B cell (primary cell): Measurements from ENCODE around the gene TMEM247. TPM values are rescaled to one million over a fixed set of nuclear protein-coding genes. Genes with fewer than 3 reads are reported as not detected.

ENCODE experiments used
- ATAC-seq: fragments of 200-7000 bp; cut with Tn5 transposase; one replicate; pipeline ENCODE4 v1.10.0; 2021; ENCODE audit warnings: low read depth, mild to moderate bottlenecking, moderate number of reproducible peaks, moderate library complexity
- CTCF ChIA-PET: fragments of 350-600 bp; sonication (Branson Sonifier 250); formaldehyde crosslinking; loops from one replicate; lab custom pipeline; 2021; ENCODE audit warnings: antibody characterized with exemption, inconsistent platforms; lab: Charles Lee
- POLR2A ChIA-PET: fragments of 350-600 bp; sonication (Branson Sonifier 250); formaldehyde crosslinking; loops from one replicate; lab custom pipeline; 2021; ENCODE audit warnings: antibody characterized with exemption; lab: Charles Lee
- DNase-seq: peaks from one replicate; pipeline ENCODE4 v3.0.0; 2013
- H2AFZ ChIP-seq: 2 replicates; pipeline ENCODE4 v1.6.1; 2012; ENCODE audit warnings: mild to moderate bottlenecking, low read depth, low read length; ENCODE audit not compliant: insufficient read depth, poor library complexity, severe bottlenecking
- H3K27ac ChIP-seq, 2 donors: 1 replicate in 1 of 2; 2 replicates in 1 of 2; pipeline ENCODE4 v1.5.1; 2012 to 2013; ENCODE audit warnings: low read length in 2 of 2, mild to moderate bottlenecking in 2 of 2, moderate library complexity in 1 of 2
- H3K27me3 ChIP-seq, 4 experiments: fragments of 200-600 bp in 1 of 4; sonication (generic) in 1 of 4; replicated peaks in 1 of 4; 1 replicate in 2 of 4; 2 replicates in 2 of 4; pipeline versions ENCODE4 v1.6.1 to v1.7.0; 2013 to 2016; ENCODE audit warnings: low read length in 3 of 4, mild to moderate bottlenecking in 2 of 4, mixed read lengths in 1 of 4, moderate library complexity in 1 of 4; ENCODE audit not compliant: insufficient read depth in 4 of 4, control insufficient read depth in 3 of 4; ENCODE audit errors: control extremely low read depth in 1 of 4
- H3K36me3 ChIP-seq, 2 experiments: replicated peaks in 1 of 2; 1 replicate in 1 of 2; 2 replicates in 1 of 2; pipeline versions ENCODE4 v1.6.1 to v1.7.1; 2013; ENCODE audit warnings: low read length in 1 of 2; ENCODE audit not compliant: insufficient read depth in 2 of 2, control insufficient read depth in 1 of 2; ENCODE audit errors: control extremely low read depth in 1 of 2, extremely low read depth in 1 of 2
- H3K4me1 ChIP-seq, 2 donors: fragments of 200-600 bp in 1 of 2; sonication (generic) in 1 of 2; 1 replicate in 1 of 2; 2 replicates in 1 of 2; pipeline versions ENCODE4 v1.5.1 to v1.6.1; 2013 to 2017; ENCODE audit warnings: low read length in 2 of 2; ENCODE audit not compliant: control insufficient read depth in 2 of 2, insufficient read depth in 2 of 2
- H3K4me2 ChIP-seq: replicated peaks from 2 replicates; pipeline ENCODE3; 2012; ENCODE audit warnings: mild to moderate bottlenecking, low read depth, low read length; ENCODE audit not compliant: poor library complexity, severe bottlenecking
- H3K4me3 ChIP-seq, 5 experiments: fragments of 200-600 bp in 1 of 5; sonication (generic) in 1 of 5; 1 replicate in 3 of 5; 2 replicates in 2 of 5; pipeline versions ENCODE4 v1.5.1 to v1.7.0; 2011 to 2016; ENCODE audit warnings: low read length in 4 of 5, mild to moderate bottlenecking in 4 of 5, low read depth in 2 of 5, control low read depth in 1 of 5, moderate library complexity in 1 of 5; ENCODE audit not compliant: insufficient read depth in 1 of 5; ENCODE audit errors: control extremely low read depth in 1 of 5, extremely low read depth in 1 of 5
- H3K79me2 ChIP-seq: fragments of 200-600 bp; sonication (generic); one replicate; pipeline ENCODE4 v1.6.0; 2016; ENCODE audit warnings: low read length; ENCODE audit not compliant: control insufficient read depth, insufficient read depth
- H3K9ac ChIP-seq: fragments of 200-600 bp; sonication (generic); 2 replicates; pipeline ENCODE4 v1.6.1; 2017; ENCODE audit warnings: mild to moderate bottlenecking, low read length, moderate library complexity
- H3K9me3 ChIP-seq, 3 donors: one replicate each; pipeline versions ENCODE4 v1.6.1 to v1.7.1; 2013; ENCODE audit warnings: low read length in 2 of 3; ENCODE audit not compliant: control insufficient read depth in 2 of 3, insufficient read depth in 1 of 3; ENCODE audit errors: control extremely low read depth in 1 of 3
- H4K20me1 ChIP-seq: 2 replicates; pipeline ENCODE4 v1.6.0; 2012; ENCODE audit warnings: mild to moderate bottlenecking, low read length; ENCODE audit not compliant: insufficient read depth, control insufficient read depth, poor library complexity, severe bottlenecking
- H3K27ac Mint-ChIP-seq: one replicate; pipeline ENCODE4 v1.8.0; 2021; ENCODE audit warnings: mixed read lengths
- H3K27me3 Mint-ChIP-seq: one replicate; pipeline ENCODE4 v1.8.0; 2021; ENCODE audit warnings: mixed read lengths
- H3K4me1 Mint-ChIP-seq: one replicate; pipeline ENCODE4 v1.8.0; 2021; ENCODE audit warnings: mixed read lengths
- H3K4me3 Mint-ChIP-seq: one replicate; pipeline ENCODE4 v1.8.0; 2021; ENCODE audit warnings: mixed read lengths
- H3K9me3 Mint-ChIP-seq: one replicate; pipeline ENCODE4 v1.8.0; 2022; ENCODE audit warnings: mixed read lengths; ENCODE audit not compliant: insufficient read depth
- CTCF ChIP-seq: fragments of 200-600 bp; IDR thresholded peaks from one replicate; pipeline ENCODE4 v1.8.0; 2022; ENCODE audit warnings: antibody characterized with exemption, mild to moderate bottlenecking
- EZH2 ChIP-seq: IDR thresholded peaks from 2 replicates; pipeline ENCODE4 v1.6.1; 2012; ENCODE audit warnings: borderline replicate concordance, low read depth, mild to moderate bottlenecking, moderate library complexity, low read length; ENCODE audit not compliant: insufficient read depth, poor library complexity, severe bottlenecking
- WGBS: methylation state at CpG from one replicate; pipeline ENCODE4 v1.1.5; 2013; ENCODE audit warnings: missing lambda C conversion rate; ENCODE audit not compliant: insufficient coverage; 5-methylcytosine and 5-hydroxymethylcytosine counted together
- intact Hi-C: fragments of 100-400 bp; cut with micrococcal nuclease; formaldehyde crosslinking; loops from one replicate; pipeline ENCODE4 v1.10.0; 2022
- polyA plus RNA-seq: library from polyadenylated mRNA; depleted of rRNA; stranded (reverse); fragments of >200 nt; gene quantifications from 2 replicates; pipeline ENCODE4 v1.2.3, GENCODE V29; 2012
- total RNA-seq, 2 donors: library from RNA; stranded (reverse); fragments of 120-200 nt in 1 of 2; gene quantifications; 1 replicate in 1 of 2; 2 replicates in 1 of 2; pipeline versions ENCODE4 v1.2.3 to v1.2.4, GENCODE V29; 2013 to 2022

The TMEM247 gene
- total and polyA plus RNA-seq, 2 donors (not counting 1 experiment from before 2014, with no cell fraction given) = not detected

DNA sequence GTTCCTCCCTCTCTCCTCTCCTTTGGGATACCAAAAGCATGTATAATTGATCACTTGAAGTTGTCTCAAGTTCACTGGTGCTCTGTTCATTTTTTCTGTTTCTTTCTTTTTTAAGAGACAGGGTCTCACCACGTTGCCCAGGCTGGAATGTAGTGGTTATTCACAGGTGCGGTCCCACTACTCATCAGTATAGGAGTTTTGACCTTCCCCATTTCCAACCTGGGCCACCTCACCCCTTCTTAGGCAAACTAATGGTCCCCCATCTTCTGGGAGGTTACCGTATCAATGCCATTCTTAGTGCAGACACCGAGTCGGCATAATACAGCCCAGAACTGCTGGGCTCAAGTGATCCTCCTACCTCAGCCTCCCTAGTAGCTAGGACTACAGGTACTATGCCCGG is 31.3 kb upstream of the TMEM247 start:
- H3K4me1 ChIP-seq = no peaks in the 10 kb centered on the region
- 100% methylated on average over 4 of the region's 6 CpGs for WGBS
- TF ChIP-seq CTCF = no peak
- TF ChIP-seq EZH2 = no peak
- Mint-ChIP-seq H3K4me1 (no peaks in the 10 kb centered on the region), H3K4me3 (no peak overlapping the region), H3K9me3 (peaks cover 6% of the 10 kb centered on the region), H3K27me3 (peaks cover 24% of the 10 kb centered on the region), H3K27ac (no peak overlapping the region)
- H3K36me3 ChIP-seq = no peaks in the 10 kb centered on the region
- POLR2A ChIA-PET = no interaction called here
- peaks cover 5 to 8% (median 8%) of the 10 kb centered on the region in 3 donors for H3K9me3 ChIP-seq
- no peak overlapping the region for H2AFZ ChIP-seq
- H4K20me1 ChIP-seq = no peaks in the 10 kb centered on the region
- CTCF ChIA-PET = no interaction called here
- no peak for DNase-seq
- peaks cover 0 to 3% (median 1%) of the 10 kb centered on the region in 4 experiments for H3K27me3 ChIP-seq
- no peak overlapping the region for H3K27ac ChIP-seq
- intact Hi-C loops = no loop called here
- H3K79me2 ChIP-seq = no peaks in the 10 kb centered on the region
- H3K4me2 ChIP-seq = no peak overlapping the region
- H3K4me3 ChIP-seq = no peak overlapping the region
- no peak overlapping the region for H3K9ac ChIP-seq
- no peak for ATAC-seq

GRCh38 chr2:46448641-46449040 is 30.7 kb upstream of the TMEM247 start:
- H3K4me1 Mint-ChIP-seq = no peaks in the 10 kb centered on the region
- CTCF ChIA-PET = no interaction called here
- no peak for TF ChIP-seq EZH2
- no peak for TF ChIP-seq CTCF

More at GRCh38 chr2:46448641-46449040, 30.7 kb upstream of the TMEM247 start:
- H3K4me2 ChIP-seq = no peak overlapping the region
- H3K9ac ChIP-seq = no peak overlapping the region
- no peak overlapping the region for H3K27ac ChIP-seq
- no peaks in the 10 kb centered on the region for H3K36me3 ChIP-seq
- DNase-seq (no peak), ATAC-seq (no peak)
- no peaks in the 10 kb centered on the region for H3K79me2 ChIP-seq
- intact Hi-C loops = no loop called here
- POLR2A ChIA-PET = no interaction called here
- Mint-ChIP-seq H3K4me3 (no peak overlapping the region), H3K9me3 (peaks cover 6% of the 10 kb centered on the region), H3K27me3 (peaks cover 22% of the 10 kb centered on the region), H3K27ac (no peak overlapping the region)
- no peak overlapping the region for H3K4me3 ChIP-seq
- H3K9me3 ChIP-seq = peaks cover 5 to 8% (median 8%) of the 10 kb centered on the region in 3 donors
- H2AFZ ChIP-seq = no peak overlapping the region
- peaks cover 0 to 3% (median 1%) of the 10 kb centered on the region in 4 experiments for H3K27me3 ChIP-seq
- no peaks in the 10 kb centered on the region for H4K20me1 ChIP-seq
- no peaks in the 10 kb centered on the region for H3K4me1 ChIP-seq
